H9 (cell line): ENCODE measurements around the gene VSIG10L. TPM values are rescaled to one million over a fixed set of nuclear protein-coding genes. Genes with fewer than 3 reads are reported as not detected.

Experiments
- DNase-seq: peaks from one replicate; pipeline ENCODE4 v3.0.0-alpha.2; 2017
- H2AFZ ChIP-seq: one replicate; pipeline ENCODE4 v1.6.1; 2013; ENCODE audit warnings: mild to moderate bottlenecking, low read length, control low read depth, moderate library complexity
- H2AK5ac ChIP-seq: 2 replicates; pipeline ENCODE4 v1.6.1; 2013; ENCODE audit warnings: low read length, control low read depth, mixed read lengths; ENCODE audit not compliant: insufficient read length
- H2BK120ac ChIP-seq: one replicate; pipeline ENCODE4 v1.6.1; 2013; ENCODE audit warnings: low read depth, mild to moderate bottlenecking, low read length, control low read depth, inconsistent platforms; ENCODE audit not compliant: poor library complexity, severe bottlenecking
- H2BK12ac ChIP-seq: 2 replicates; pipeline ENCODE4 v1.6.1; 2013; ENCODE audit warnings: low read length, control low read depth, mixed read lengths, low read depth; ENCODE audit not compliant: insufficient read length
- H2BK15ac ChIP-seq: 2 replicates; pipeline ENCODE4 v1.6.1; 2013; ENCODE audit warnings: low read depth, low read length, control low read depth
- H2BK20ac ChIP-seq: one replicate; pipeline ENCODE4 v1.6.1; 2013; ENCODE audit warnings: low read depth, mild to moderate bottlenecking, low read length, control low read depth, inconsistent platforms; ENCODE audit not compliant: poor library complexity, severe bottlenecking
- H2BK5ac ChIP-seq: 2 replicates; pipeline ENCODE4 v1.6.1; 2013; ENCODE audit warnings: low read length, control low read depth, mixed read lengths; ENCODE audit not compliant: insufficient read length
- H3K14ac ChIP-seq: 2 replicates; pipeline ENCODE4 v1.6.1; 2013; ENCODE audit warnings: low read length, control low read depth; ENCODE audit not compliant: insufficient read depth
- H3K18ac ChIP-seq: 2 replicates; pipeline ENCODE4 v1.6.1; 2013; ENCODE audit warnings: low read depth, mild to moderate bottlenecking, mixed read lengths, low read length, control low read depth; ENCODE audit not compliant: insufficient read length
- H3K23ac ChIP-seq: 2 replicates; pipeline ENCODE4 v1.6.1; 2013; ENCODE audit warnings: low read length, control low read depth, mixed read lengths, low read depth; ENCODE audit not compliant: insufficient read length
- H3K23me2 ChIP-seq: 2 replicates; pipeline ENCODE4 v1.6.1; 2013; ENCODE audit warnings: low read depth, mild to moderate bottlenecking, mixed read lengths, low read length, control low read depth; ENCODE audit not compliant: insufficient read length, poor library complexity, severe bottlenecking
- H3K27ac ChIP-seq: 2 replicates; pipeline ENCODE4 v1.5.1; 2013; ENCODE audit warnings: low read length, control low read depth, mixed read lengths, low read depth; ENCODE audit not compliant: insufficient read length
- H3K27me3 ChIP-seq: 2 replicates; pipeline ENCODE4 v1.6.1; 2013; ENCODE audit warnings: low read length, control low read depth, inconsistent platforms; ENCODE audit not compliant: insufficient read depth
- H3K4ac ChIP-seq: 2 replicates; pipeline ENCODE4 v1.6.1; 2013; ENCODE audit warnings: low read depth, mild to moderate bottlenecking, control low read depth, inconsistent platforms, low read length, moderate library complexity
- H3K4me1 ChIP-seq: 2 replicates; pipeline ENCODE4 v1.6.1; 2013; ENCODE audit warnings: low read length, control low read depth, inconsistent platforms; ENCODE audit not compliant: insufficient read depth
- H3K4me2 ChIP-seq: 2 replicates; pipeline ENCODE4 v1.6.1; 2013; ENCODE audit warnings: low read length, control low read depth, mixed read lengths; ENCODE audit not compliant: insufficient read length, insufficient read depth
- H3K56ac ChIP-seq: 2 replicates; pipeline ENCODE4 v1.6.1; 2013; ENCODE audit warnings: low read depth, mild to moderate bottlenecking, mixed read lengths, low read length, control low read depth; ENCODE audit not compliant: insufficient read length
- H3K79me1 ChIP-seq: 2 replicates; pipeline ENCODE4 v1.6.1; 2013; ENCODE audit warnings: low read depth, mild to moderate bottlenecking, moderate library complexity, low read length, control low read depth, inconsistent platforms; ENCODE audit not compliant: insufficient read depth, poor library complexity, severe bottlenecking
- H3K79me2 ChIP-seq: 2 replicates; pipeline ENCODE4 v1.6.1; 2013; ENCODE audit warnings: low read length, control low read depth, inconsistent platforms; ENCODE audit not compliant: insufficient read depth
- H3K9ac ChIP-seq: 2 replicates; pipeline ENCODE4 v1.6.1; 2013; ENCODE audit warnings: low read length, control low read depth, mixed read lengths; ENCODE audit not compliant: insufficient read length; ENCODE audit errors: extremely low read depth
- H3K9me3 ChIP-seq: one replicate; pipeline ENCODE4 v1.6.1; 2013; ENCODE audit warnings: low read depth, low read length, inconsistent platforms; ENCODE audit not compliant: control insufficient read depth
- H3T11ph ChIP-seq: one replicate; pipeline ENCODE4 v1.6.1; 2013; ENCODE audit warnings: mild to moderate bottlenecking, low read length, control low read depth, inconsistent platforms
- H4K20me1 ChIP-seq: one replicate; pipeline ENCODE4 v1.6.1; 2013; ENCODE audit not compliant: control insufficient read depth, insufficient read length, insufficient read depth
- H4K5ac ChIP-seq: 2 replicates; pipeline ENCODE4 v1.6.1; 2013; ENCODE audit warnings: low read depth, mild to moderate bottlenecking, mixed read lengths, low read length, control low read depth; ENCODE audit not compliant: insufficient read length
- H4K8ac ChIP-seq: replicated peaks from 2 replicates; pipeline ENCODE4 v1.6.1; 2013; ENCODE audit warnings: low read length, control low read depth, mixed read lengths, low read depth; ENCODE audit not compliant: insufficient read length
- H4K91ac ChIP-seq: 2 replicates; pipeline ENCODE4 v1.6.1; 2013; ENCODE audit warnings: low read depth, mild to moderate bottlenecking, moderate library complexity, mixed read lengths, low read length, control low read depth; ENCODE audit not compliant: insufficient read length
- H3K27ac Mint-ChIP-seq, 3 experiments: 2 replicates in 2 of 3; 3 replicates in 1 of 3; pipeline ENCODE4 v1.8.0; 2020 to 2021; ENCODE audit warnings: mixed read lengths in 3 of 3, mild to moderate bottlenecking in 1 of 3, moderate library complexity in 1 of 3
- H3K27me3 Mint-ChIP-seq: 2 replicates; pipeline ENCODE4 v1.8.0; 2021; ENCODE audit warnings: low read depth, mild to moderate bottlenecking, moderate library complexity, mixed read lengths
- H3K36me3 Mint-ChIP-seq, 3 experiments: 2 replicates in 2 of 3; 3 replicates in 1 of 3; pipeline ENCODE4 v1.8.0; 2020 to 2021; ENCODE audit warnings: low read depth in 3 of 3, mixed read lengths in 3 of 3; ENCODE audit not compliant: insufficient read depth in 1 of 3
- H3K4me1 Mint-ChIP-seq, 2 experiments: 2 replicates each; pipeline ENCODE4 v1.8.0; 2020; ENCODE audit warnings: mixed read lengths in 2 of 2
- H3K4me3 Mint-ChIP-seq, 2 experiments: 2 replicates in 1 of 2; 3 replicates in 1 of 2; pipeline ENCODE4 v1.8.0; 2020 to 2021; ENCODE audit warnings: mild to moderate bottlenecking in 2 of 2, mixed read lengths in 2 of 2, moderate library complexity in 1 of 2
- H3K9me3 Mint-ChIP-seq, 2 experiments: 2 replicates in 1 of 2; 3 replicates in 1 of 2; pipeline ENCODE4 v1.8.0; 2020; ENCODE audit warnings: mild to moderate bottlenecking in 2 of 2, mixed read lengths in 2 of 2, moderate library complexity in 1 of 2
- WGBS: extraction: QIAGEN DNeasy Blood & Tissue Kit; methylation state at CpG from one replicate; pipeline ENCODE4 v1.1.7; 2013; ENCODE audit warnings: missing lambda C conversion rate, low lambda C conversion rate, mixed read lengths; ENCODE audit not compliant: insufficient read length; ENCODE audit errors: extremely low coverage; 5-methylcytosine and 5-hydroxymethylcytosine counted together
- total RNA-seq: library from RNA; stranded (reverse); gene quantifications from 2 replicates; pipeline ENCODE4 v1.2.1, GENCODE V29; 2021
- TF ChIP-seq, protein P1 (sequence below): fragments of 200-600 bp; sonication (generic); conservative IDR thresholded peaks from 3 replicates; pipeline ENCODE4 v1.8.0; 2021; ENCODE audit warnings: antibody characterized with exemption, mild to moderate bottlenecking

The VSIG10L gene
- total RNA-seq, 1 experiment from 2014 or later, result 5.6 TPM

DNA sequence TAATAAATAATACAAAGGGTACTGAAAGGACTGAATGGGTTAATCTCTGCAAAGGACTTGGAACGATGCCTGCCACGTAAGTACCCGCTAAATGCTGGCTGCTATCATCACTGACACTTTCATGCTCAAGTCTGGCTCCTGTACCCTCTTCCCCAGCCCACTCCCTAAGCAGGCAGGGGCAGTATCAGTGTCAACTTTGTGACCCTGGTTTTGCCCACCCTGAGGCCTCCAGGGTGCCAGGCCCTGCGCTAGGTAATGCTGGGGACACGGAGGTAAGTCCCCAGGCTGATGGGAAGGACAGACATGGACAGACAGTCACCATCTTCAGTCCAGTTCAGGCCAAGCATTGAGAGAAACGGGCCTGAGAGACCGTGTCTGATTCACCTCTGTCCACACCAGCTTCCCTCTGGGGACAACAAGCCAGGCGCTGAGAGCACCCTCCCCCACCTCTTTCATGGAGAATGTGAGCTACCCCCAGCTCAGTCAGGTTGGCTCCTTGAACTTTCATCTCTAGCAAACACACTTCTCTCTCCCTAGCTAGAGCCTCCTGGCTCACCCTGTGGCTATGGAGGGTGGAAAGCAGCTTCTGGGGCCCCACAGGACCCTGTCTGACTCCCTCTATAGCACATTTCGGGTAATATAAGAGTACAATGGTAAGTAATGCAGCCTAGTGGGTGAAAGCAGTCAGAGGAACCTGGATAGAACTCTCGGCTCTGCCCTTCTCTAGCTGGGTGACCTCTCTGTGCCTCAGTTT is 23.4 kb upstream of the VSIG10L start:
- H3K4ac ChIP-seq, result no peak overlapping the region
- H2AK5ac ChIP-seq, result no peak overlapping the region
- H3K27me3 ChIP-seq, result no peaks in the 10 kb centered on the region
- H3K27ac Mint-ChIP-seq, result peak overlapping the region; percentile 60 to 96 (median 78); a peak in 6 of 7 replicates
- peak overlapping the region; percentile 95 to 100 for H3K4me3 Mint-ChIP-seq
- H3K14ac ChIP-seq, result no peak overlapping the region
- no peak overlapping the region for H3K56ac ChIP-seq
- TF ChIP-seq, protein P1, sequence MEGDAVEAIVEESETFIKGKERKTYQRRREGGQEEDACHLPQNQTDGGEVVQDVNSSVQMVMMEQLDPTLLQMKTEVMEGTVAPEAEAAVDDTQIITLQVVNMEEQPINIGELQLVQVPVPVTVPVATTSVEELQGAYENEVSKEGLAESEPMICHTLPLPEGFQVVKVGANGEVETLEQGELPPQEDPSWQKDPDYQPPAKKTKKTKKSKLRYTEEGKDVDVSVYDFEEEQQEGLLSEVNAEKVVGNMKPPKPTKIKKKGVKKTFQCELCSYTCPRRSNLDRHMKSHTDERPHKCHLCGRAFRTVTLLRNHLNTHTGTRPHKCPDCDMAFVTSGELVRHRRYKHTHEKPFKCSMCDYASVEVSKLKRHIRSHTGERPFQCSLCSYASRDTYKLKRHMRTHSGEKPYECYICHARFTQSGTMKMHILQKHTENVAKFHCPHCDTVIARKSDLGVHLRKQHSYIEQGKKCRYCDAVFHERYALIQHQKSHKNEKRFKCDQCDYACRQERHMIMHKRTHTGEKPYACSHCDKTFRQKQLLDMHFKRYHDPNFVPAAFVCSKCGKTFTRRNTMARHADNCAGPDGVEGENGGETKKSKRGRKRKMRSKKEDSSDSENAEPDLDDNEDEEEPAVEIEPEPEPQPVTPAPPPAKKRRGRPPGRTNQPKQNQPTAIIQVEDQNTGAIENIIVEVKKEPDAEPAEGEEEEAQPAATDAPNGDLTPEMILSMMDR, result no peak
- no peak overlapping the region for H2BK120ac ChIP-seq
- H2BK5ac ChIP-seq, result no peak overlapping the region
- H3K18ac ChIP-seq, result no peak overlapping the region
- H3K27ac ChIP-seq, result no peak overlapping the region
- H2BK15ac ChIP-seq, result no peak overlapping the region
- no peak overlapping the region for H2BK12ac ChIP-seq
- no peak overlapping the region for H3K23ac ChIP-seq
- H3K4me2 ChIP-seq, result peak overlapping the region; percentile 89
- no peak overlapping the region for H2BK20ac ChIP-seq
- no peaks in the 10 kb centered on the region for H3K9me3 ChIP-seq
- no peaks in the 10 kb centered on the region for H3K79me2 ChIP-seq
- WGBS, result no CpG with 5 or more reads among the region's 10 CpGs
- peaks cover 21% of the 10 kb centered on the region for H3K23me2 ChIP-seq
- H3K9ac ChIP-seq, result peak overlapping the region; percentile 62
- H3K79me1 ChIP-seq, result no peaks in the 10 kb centered on the region
- H3K27me3 Mint-ChIP-seq, result peaks cover 3% of the 10 kb centered on the region
- no peak overlapping the region for H4K5ac ChIP-seq
- H3K9me3 Mint-ChIP-seq, result no peaks in the 10 kb centered on the region
- H3K36me3 Mint-ChIP-seq, result no peaks in the 10 kb centered on the region
- no peak overlapping the region for H4K91ac ChIP-seq
- H3T11ph ChIP-seq, result no peak overlapping the region
- H4K8ac ChIP-seq, result no peak overlapping the region
- H3K4me1 ChIP-seq, result no peaks in the 10 kb centered on the region
- no peaks in the 10 kb centered on the region for H4K20me1 ChIP-seq
- DNase-seq, result no peak
- peaks cover 34 to 37% of the 10 kb centered on the region in 2 experiments for H3K4me1 Mint-ChIP-seq
- H2AFZ ChIP-seq, result no peak overlapping the region
